ENCODE measurements around the gene ELP1.
"Not testable (repeated sequence)": the region's sequence is repeated elsewhere in the genome, so short reads cannot be mapped to it uniquely, and the experiment has no call there.

The ELP1 gene

DNA sequence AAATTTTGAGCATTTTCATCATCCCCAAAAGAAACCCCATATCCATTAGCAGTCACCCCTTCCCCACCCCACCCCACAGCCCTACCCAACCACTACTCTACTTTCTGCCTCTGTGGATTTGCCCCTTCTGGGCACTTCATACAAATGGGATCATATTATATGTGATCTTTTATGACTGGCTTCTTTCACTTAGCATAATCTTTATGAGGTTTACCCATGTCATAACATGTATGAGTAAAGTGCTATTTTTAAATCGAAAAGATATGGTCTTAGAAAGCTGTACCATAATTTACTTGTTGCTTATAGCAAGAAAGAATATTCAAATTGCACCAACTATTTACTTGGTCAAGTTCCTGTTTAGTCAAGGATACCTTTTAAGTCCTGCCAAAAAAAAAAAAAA is 12.7 kb downstream of the ELP1 start:
- no peak for DNase-seq

DNA sequence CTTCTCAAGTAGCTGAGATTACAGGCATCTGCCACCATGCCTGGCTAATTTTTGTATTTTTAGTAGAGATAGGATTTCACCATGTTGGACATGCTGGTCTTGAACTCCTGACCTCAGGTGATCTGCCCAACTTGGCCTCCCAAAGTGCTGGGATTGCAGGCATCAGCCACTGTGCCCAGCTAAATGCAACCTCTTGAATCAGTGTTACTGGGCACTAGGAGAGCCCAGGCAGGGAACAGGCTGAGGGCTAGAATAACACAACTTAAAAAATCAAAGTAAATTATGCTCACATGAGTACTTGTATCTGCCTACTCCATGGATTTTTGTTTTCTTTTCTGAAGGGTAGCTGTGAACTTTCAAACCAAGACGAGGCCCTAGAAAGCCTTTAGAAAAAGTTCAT is 13.5 kb downstream of the ELP1 start:
- DNase-seq, result not testable (repeated sequence)

DNA sequence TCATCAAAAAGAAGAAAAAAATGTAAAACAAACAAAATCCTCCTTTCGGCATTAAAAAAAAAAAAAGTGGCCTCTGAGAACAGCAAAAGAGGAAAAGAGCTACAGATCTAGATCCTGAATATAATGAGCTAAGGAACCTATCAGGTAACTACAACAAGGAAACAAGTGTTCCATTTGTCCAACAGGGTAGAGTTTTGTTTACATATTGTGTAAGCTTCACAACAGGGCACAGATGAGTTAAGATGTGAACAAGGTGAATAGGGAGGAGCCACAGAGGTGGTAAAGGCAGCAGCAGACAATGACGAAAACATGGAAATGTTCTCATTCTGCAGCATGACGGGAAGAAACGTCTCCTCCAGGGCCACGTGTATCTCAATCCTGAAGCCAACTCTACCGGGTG is 14.4 kb downstream of the ELP1 start:
- no peak for DNase-seq

DNA sequence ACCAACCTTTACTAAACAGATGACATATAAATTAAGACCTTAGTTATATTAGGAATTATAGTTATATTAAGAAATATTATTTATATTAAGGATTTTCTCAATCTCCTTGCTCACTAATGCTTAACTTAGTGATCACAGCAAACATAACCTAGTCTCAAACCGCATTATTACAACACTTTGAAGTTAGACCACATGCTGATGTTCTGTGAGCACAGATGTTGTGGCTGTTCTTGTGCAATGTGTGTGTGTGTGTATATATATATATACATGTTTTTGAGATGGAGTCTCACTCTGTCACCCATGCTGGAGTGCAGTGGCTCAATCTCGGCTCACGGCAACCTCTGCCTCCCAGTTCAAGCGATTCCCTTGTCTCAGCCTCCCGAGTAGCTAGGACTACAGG is 20.5 kb downstream of the ELP1 start:
- no peak for DNase-seq

DNA sequence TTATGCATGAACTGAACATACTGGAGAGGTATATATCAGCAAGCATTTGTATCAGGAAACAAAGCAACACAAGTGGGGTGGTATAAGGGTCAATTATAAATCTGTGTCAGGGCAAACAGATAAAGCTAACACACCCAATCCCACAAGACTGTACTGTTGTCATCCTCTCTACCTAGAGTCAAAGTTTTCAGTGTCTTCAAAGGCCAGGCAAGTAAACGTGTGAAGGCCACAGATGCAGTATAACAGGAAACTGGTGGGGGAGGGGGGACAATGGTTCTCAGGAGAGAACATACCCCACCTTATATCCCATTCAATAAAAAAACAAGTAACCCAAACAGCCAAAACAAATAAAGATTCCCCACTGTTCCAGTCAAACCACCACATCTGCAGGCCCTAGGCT is 22.1 kb downstream of the ELP1 start:
- no peak for DNase-seq

DNA sequence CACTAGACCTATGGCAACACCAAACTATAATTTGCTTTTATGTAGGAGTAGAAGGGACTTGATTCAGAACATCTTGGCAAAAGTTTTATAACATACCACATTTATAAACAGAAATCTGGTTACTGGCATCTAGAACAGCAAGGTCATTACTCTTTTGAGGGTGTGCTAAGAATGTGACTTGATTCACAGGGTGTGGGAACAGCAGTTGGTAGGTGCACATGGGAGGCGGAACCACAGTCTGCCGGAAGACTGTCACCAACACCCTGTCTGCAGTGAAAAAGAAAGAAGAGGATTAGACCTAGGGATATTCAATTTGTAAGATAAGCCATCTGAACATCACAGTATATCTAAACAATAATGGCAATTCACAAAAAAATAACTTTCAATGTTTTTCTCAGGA is 23.0 kb downstream of the ELP1 start:
- DNase-seq, result no peak

DNA sequence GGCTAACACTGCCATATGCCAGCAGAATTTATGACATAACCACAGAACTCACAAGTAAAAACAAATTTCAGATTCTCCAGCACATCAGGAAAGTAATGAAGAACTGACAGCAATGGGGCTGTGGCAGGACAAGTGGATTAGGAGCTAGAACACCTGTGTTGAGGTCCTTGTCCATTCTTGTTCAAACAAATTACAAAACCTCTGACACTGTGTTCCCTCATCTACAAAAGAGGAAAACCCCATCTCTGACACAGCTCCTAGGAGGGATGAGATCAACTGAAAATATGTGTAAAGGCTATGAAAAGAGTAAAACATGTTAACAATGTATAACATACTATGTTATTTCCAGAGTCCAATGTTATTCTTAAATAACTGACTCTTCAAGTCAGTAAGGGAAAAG is 23.5 kb downstream of the ELP1 start:
- no peak for DNase-seq

DNA sequence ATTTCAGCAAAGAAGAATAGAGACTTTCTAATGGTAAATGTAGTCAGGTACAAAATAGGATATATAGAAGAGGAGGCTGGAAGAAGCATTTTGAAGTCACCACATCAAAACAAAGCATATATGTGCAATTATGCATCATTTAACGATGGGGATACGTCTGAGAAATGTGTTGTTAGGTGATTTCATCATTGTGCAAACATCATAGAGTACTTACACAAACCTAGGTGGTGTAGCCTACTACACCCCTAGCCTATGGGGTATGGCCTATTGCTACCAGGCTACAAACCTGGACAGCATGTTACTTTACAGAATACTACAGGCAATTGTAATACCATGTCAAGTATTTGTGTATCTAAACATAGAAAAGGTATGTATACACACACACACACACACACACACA is 28.4 kb downstream of the ELP1 start:
- DNase-seq, result no peak

DNA sequence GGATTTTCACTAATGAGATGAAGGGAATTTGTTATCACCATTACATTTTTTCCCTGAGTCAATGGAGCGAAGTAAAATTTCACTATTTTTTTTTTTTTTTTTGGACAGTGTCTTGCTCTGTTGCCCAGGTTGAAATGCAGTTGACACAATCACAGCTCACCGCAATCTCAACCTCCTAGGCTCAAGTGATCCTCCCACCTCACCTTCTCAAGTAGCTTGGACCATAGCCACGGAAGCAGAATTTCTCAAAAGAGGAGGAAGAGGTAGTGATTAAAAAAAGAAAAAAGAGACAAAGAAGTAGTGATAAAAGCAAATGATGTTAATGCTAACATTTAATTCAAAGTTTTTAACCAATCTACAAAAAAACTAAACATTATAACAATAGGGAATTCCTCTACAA is 29.8 kb downstream of the ELP1 start:
- DNase-seq, result no peak

DNA sequence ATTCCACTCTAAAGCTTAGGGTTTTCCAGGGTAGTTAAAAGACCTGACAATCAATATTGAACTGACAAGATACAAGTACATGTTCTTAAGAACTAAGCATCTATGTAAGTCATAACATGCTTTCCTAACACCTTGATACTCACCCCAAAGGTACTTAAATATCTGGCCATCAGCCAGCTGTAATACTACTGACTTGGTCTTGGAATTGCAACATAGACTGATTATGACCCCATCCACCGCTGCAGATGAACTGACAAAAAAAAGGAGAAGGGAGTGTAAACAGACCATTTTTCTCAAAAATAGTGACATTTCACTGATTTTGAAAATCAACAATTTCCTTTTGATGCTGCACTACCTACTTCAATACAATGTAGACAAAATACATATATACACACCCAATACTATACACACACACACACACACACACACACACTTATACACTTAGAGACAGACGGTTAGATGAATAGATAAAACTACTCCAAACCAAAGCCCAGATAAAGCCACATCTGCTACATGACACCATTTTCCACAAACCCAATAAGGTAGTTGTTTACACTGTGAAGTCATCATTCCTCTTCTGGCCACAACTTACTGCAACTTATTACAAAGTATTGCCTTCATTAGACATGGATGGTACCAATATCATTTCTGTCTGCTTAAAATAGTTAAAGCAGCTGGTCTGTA is 30.4 kb downstream of the ELP1 start:
- DNase-seq, result no peak

DNA sequence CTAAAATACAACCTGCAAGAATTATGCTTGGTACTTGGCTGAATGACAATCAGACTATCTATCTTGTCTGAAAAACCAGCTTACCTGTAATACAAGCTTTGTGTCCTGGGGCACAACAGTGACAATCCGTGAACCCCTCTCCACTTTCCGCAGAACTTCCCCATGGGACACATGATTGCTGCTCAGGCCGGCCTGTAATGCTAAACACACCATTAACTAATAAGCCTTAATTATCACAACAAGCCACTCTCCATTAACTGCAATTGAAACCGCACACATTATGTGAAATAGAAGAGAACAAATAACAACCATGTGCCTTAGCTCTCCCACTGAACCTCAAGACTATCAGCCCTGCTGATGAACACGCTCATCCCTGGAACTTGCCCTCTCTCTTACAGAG is 33.7 kb downstream of the ELP1 start:
- DNase-seq, result peak; percentile 29

DNA sequence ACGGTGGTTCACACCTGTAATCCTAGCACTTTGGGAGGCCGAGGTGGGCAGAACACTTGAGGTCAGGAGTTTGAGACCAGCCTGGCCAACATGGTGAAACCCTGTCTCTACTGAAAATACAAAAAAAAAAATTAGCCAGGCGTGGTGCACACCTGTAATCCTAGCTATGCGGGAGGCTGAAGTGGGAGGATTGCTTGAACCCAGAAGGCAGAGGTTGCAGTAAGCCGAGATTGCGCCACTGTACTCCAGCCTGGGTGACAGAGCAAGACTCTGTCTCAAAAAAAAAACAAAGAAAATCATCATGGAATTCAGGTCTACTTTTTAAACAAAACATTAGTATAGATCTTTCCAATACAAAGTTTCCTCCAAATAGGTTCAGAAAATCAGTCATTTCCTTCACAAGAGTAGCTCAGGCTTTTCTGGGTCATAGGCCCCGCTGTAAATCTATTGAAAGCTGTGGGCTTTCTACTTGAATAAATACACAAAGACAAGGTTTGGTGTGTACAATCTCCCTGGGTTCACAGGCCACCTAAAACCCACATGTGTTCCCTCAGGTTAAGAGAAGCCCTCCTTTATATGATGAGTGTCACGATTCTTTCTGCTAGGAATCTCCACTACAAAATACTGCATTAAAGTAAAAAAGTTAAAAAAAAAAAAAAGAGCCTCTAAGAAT is 34.8 kb downstream of the ELP1 start:
- DNase-seq, result not testable (repeated sequence)

DNA sequence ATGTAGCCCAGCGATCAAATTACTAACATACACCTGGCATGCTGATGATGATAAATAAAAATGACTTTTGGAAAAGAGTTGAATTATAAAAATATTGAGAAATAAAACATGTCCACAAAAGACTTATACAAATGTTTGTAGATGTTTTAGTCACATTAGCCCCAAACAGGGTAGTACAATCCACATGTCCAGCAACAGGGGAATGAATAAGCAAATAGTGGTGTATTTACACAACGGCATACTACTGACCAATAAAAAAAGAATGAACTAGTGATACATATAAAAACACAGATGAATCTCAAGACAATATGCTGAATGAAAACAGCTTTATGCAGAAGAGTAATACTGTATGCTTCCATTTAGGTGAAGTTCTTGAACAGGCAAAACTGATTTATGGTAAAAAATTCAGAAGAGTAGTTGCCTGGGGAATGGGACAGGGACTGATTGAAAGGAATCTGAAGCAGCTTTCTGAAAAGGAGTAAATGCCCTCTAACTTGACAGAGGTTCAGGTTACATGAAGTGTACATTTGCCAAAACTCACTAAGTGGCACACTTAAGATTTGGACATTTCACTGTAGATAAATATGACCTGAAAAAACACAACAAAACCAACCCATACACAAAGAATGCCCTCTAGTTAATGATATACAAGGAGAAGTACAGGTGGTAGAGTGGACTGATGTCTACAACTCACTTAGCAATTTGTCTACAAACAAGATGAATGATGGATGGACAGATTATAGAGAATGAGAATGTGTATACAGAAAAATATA is 36.4 kb downstream of the ELP1 start:
- DNase-seq, result no peak

DNA sequence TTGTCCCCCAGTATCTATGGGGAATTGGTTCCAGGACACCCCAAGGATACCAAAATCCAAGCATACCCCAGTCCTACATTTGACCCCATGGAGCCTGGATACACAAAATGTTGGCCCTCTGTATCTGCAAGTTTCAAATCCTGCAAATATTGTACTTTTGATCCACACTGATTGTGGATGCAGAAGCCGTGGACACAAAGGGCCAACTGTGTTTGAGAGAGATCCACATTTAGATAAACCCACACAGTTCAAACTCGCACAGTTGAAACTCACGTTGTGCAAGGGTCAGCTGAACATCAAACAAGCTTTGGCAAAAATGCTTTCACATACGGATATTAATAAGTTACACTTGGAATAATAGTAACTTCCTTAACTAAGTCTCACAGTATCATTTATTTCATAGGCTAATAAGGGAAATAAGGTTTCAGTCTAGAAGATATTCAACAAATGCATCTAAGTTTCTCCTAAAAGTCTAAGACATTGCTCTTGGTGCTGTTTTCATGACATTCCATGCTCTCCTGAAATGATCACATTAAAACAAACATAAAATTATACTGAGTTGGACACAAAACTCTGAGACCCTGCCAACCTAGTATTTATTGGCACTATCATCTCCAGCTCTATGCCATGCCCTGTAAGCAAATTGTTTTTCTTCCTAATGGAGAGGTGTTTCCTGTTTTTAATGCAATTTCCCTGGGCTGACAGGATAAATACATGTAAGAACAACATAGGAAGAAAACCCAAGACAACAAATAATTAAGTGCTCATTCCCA is 39.5 kb downstream of the ELP1 start:
- DNase-seq, result no peak

DNA sequence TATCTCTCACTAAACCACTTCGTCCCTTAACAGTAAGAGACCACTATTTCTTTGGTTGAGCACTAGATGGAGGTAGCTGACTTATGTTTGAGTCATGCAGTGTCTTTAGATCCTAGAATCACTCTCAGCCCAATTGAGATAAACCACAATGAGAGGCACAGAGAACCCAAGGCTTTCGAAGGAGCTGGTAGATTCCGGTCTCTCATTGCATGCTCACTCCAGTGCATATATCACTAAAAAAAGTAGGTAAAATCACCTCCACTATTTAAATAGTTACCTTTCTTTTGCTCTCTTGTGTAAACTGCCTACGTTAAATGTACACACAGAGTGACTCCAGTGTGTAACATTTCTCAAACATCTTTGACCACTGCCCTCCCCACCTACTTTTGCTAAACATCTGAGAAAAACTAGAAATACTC is 44.3 kb downstream of the ELP1 start:
- DNase-seq, result no peak

DNA sequence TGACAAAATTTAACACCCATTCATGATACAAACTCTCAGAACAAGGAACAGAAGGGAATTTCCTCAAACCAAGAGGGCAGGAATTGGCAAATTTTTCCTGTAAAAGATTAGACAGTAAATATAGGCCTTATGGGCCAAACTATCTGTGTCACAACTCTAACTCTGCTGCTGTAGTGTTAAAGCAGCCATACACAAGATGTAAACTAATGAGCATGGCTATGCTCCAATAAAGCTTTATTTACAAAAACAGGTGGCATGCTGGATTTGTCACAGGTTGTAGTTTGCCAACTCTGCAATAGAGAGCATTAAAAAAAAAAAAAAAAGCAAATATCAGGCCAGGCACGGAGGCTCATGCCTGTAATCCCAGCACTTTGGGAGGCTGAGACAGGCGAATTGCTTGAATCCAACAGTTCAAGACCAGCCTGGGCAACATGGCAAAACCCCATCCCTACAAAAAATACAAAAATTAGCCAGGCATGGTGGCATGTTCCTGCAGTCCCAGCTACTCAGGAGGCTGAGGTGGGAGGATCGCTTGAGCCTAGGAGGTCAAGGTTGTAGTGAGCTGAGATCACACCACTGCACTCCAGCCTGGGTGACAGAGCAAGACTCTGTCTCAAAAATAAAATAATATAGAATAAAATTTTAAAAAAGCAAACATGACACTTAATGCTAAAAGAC is 47.2 kb downstream of the ELP1 start:
- DNase-seq, result not testable (repeated sequence)

DNA sequence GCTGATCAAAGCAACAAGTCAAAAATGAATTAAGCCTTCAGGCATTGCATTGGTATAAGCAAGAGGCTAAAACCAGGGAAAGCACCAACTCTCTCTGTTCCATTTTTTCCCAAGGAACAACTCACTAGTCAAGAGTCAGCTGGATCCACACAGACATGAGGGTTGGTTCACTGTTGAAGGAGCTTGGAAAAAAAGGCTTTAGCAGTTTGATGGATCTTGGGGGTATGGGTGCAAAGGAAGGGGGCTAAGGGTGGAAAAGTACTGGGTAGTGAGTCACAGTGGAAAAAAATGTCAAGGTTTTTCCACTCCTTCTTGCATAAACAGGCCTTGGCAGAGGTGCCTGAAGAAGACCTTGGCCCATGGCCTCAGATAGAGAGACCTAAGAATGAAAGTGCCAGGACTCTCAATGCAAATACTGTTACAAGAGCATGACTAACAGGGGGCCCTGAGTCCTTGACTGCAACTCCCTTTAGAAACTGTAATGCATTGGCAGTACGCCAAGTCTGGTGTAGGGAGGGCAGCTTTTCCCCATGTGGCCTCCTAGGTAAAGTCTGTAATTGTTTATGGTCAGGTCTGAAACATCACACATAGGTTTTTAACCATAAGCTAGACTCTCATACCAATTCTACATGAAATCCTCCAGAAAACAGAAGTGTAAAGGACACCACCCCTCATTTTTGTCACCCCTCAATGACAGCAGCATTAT is 48.1 kb downstream of the ELP1 start:
- DNase-seq, result peak; percentile 7

DNA sequence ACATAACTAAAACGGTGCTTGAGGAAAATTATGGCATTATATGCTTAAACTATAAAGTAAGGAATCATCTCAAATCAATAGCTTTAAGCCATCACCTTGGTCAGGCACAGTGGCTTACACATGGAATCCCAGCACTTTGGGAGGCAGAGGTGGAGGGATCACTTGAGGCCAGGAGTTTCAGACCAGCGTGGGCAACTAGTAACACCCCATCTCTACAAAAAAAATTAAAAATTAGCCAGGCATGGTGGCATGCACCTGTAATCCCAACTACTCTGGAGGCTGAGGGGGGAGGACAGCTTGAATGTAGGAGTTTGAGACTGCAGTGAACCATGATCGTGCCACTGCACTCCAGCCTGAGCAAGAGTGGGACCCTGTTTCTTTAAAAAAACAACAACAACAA is 49.2 kb downstream of the ELP1 start:
- no peak for DNase-seq

DNA sequence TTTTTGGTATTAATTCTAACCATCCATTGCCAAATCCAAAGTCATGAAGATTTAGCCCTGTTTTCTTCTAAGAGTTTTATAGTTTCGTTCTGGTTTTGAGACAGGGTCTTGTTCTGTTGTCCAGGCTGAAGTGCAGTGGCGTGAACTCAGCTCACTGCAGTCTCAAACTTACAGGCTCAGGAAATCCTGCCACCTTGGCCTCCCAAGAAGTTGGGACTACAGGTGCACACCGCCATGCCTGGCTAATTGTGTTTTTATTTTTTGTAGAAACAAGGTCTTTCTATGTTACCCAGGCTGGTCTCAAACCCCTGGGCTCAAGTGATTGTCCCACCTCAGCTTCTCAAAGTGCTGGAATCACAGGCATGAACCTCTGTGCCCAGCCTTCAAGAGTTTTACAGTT is 50.8 kb downstream of the ELP1 start:
- DNase-seq, result no peak

DNA sequence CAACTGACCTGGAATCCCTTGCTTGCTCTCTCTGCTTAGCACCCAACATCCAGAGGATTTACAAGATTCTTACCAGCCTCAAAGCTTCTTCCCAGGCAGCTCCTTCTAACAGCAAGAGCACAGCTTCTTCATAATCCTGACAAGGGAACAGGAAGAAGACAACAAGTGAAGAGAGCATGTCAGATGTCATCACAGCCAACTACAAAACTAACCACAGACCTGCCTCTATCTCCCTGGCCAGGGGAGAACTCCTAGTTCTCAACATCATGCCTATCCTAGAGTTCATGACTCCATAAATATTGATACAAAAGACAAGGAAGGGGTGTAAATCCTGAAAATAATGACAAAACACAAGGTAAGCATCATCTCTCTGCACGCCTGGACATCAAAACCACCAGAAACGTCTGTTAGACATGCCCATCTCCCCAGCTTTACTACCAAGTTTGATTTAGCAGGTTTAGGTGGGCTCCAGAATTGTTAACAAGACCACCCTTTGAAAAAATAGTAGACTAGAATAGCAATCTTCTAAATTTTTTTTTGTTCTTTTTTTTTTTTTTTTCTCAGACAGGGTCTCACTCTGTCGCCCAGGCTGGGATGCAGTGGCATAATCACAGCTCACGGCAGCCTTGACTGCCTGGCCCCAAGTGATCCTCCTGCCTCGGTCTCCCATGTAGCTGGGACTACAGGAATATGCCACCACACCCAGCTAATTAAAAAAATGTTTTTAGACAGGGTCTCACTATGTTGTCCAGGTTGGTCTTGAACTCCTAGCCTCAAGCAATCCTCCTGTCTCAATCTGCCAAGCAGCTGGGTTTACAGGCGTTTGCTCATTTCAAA is 51.7 kb downstream of the ELP1 start:
- DNase-seq, result no peak

DNA sequence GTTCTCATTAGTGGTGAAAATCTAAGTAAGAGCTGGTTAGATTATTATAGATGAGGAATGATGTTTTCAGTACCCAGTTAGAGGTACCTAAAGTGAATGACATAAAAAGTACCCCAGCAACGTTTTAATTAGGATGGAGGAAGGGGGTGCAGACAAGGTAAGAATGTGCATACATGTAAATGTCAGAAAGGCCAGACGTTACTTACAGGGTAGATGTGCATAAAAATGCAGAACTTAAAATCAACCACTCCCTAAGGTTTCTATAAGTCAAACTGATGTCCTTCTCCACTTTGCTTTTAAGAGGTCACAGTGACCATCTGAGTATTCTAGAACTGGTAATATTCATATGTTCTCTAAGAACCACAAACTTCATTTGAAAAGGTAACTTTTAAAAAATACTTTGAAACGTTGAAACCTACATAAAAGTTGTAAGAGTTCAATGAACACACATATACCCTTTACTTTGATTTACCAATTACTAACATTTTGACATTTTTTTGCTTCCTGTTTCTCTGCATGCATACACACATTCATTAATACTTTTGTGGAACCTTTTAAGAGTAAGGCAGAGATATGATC is 53.1 kb downstream of the ELP1 start:
- DNase-seq, result no peak

Measured in NCI-H1436 treated with DMSO at 0.1 percent for 48 hours (cell line).